GM19351 (cell line): ENCODE measurements around the gene PDS5A.
"Not testable (repeated sequence)": the region's sequence is repeated elsewhere in the genome, so short reads cannot be mapped to it uniquely, and the experiment has no call there.

Experiments
- ATAC-seq: cut with Tn5 transposase; IDR thresholded peaks from one replicate; pipeline ENCODE4 v1.9.1; 2021; ENCODE audit warnings: mild to moderate bottlenecking, moderate library complexity; ENCODE audit not compliant: unreplicated experiment

PDS5A gene

DNA sequence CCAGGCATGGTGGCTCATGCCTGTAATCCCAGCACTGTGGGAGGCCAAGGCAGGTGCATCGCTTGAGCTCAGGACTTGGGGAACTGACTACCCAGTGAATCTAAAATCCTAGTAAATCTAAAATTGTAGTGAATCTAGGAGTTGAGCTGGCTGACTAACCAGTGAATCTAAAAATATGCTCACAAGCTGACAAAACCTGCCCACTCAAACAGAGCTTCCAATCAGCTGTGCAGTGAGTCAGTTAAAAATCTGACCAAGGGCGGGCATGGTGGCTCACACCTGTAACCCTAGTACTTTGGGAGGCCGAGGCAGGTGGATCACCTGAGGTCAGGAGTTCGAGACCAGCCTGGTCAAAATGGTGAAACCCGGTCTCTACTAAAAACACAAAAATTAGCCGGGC lies 72.7 kb downstream of the PDS5A start:
- not testable (repeated sequence) for ATAC-seq

DNA sequence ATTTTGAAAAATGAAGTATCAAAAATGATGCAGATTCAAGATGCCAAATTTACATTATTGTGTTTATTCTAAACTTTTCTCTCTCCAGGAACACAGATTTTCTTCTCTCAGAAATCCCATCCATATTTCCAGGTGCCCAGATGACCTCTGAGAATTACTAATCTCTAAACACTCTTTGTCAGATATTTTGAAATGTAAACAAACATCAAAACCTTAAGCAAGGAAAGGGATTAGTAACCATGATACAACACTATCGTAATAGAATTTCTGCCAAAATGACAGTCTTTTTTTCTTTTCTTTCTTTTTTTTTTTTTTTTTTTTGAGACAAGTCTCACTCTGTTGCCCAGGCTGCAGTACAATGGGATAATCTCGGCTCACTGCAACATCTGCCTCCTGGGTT lies 76.7 kb downstream of the PDS5A start:
- ATAC-seq = no peak

GRCh38 chr4:39899291-39899690 lies 78.4 kb downstream of the PDS5A start:
- no peak for ATAC-seq

DNA sequence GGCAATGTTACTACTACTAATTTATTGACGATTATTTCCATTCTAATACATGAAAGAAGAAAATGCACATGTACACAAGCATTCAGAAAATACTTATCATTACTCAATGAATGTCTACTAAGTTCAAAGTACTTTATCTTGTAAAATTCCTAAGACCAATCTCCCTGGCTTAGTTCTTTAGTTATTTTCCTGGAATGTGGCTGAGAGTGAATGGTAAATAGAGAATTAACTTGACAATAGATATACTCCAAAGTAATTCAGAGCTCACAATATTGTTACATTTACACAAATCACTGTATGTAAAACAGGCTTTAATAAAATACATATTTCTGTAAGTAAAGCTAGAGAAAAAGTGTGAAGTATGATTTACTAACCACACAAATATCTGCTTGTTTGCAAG lies 79.7 kb downstream of the PDS5A start:
- ATAC-seq = no peak

- no peak for ATAC-seq
Observed at GRCh38 chr4:39893693-39894072, 84.0 kb downstream of the PDS5A start.

DNA sequence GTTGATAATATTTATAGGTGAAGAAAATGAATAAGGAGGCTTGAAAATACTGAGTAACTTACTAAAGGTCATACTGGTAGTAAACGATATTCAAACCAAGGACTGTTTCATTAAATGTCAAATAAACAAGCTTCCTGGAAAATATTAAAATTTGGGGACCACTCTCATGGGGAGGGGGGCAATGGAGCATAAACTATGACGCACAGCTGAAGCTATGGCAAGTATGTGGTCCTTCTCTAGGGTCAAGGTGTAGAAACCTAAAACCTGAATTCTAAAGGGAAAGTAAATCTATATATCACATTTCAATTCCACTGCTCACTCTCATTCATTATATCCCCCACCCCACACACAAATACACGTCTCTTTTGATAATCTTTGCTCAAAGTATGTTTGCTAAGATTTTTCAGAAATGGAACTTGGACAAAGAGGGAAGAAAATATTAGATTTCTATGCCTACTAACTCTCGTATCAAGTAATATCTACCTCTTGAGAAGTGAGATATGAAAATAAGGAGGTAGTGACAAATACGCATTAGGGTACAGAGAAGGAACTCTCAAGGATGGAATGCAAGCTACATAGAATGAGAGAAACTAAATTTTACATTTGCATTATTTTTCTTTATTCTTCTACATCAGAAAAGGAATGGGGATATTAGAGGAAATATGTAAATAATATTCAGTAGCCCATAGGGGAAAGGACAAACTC lies 84.6 kb downstream of the PDS5A start:
- ATAC-seq = no peak

- no peak for ATAC-seq
Observed at GRCh38 chr4:39889226-39889625, 88.5 kb downstream of the PDS5A start.

DNA sequence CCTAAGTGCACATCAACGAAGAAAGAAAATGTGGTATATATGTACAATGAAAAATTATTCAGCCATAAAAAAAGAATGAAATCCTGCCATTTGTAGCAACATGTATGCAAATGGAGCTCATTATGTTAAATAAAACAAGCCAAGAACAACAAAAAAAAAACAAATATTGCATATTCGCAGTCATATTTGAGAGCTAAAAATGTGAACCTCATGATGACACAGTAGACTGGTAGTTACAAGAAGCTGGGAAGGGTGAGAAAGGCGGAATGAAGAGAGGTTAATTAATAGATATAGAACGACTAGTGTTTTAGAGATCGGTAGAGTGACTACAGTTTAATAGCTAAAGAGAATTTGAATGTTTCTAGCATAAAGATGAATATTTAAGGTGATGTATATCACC lies 89.2 kb downstream of the PDS5A start:
- ATAC-seq = no peak

- no peak for ATAC-seq
Observed at GRCh38 chr4:39883646-39884045, 94.1 kb downstream of the PDS5A start.

- ATAC-seq = no peak
Observed at GRCh38 chr4:39881789-39882188, 95.9 kb downstream of the PDS5A start.

- ATAC-seq = no peak
Observed at GRCh38 chr4:39877971-39878370, 99.7 kb downstream of the PDS5A start.

GRCh38 chr4:39873823-39874222 lies 103.9 kb downstream of the PDS5A start:
- no peak for ATAC-seq

- no peak for ATAC-seq
Observed at GRCh38 chr4:39865280-39865679, 112.4 kb downstream of the PDS5A start.

DNA sequence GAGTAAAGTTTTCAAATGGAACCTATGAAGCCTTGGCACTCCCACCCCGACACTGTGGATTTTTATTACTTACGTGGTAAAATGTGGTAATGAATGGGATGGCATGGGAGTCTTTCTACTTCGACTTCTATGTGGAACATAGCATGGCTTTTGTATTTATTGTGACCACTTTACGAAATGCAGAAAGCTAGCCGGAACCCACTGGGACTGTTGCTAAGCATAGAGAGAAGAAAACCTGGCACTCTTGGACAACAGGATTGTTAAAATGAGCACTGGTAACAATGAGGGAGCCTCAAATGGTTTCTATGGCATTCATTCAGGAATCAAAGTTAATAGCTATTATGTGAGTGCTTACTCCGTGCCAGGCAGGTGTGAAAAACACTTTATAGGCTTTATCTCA lies 113.3 kb downstream of the PDS5A start:
- ATAC-seq = no peak

- no peak for ATAC-seq
Observed at GRCh38 chr4:39860804-39861203, 116.9 kb downstream of the PDS5A start.

- no peak for ATAC-seq
Observed at GRCh38 chr4:39855909-39856512, 121.7 kb downstream of the PDS5A start.

DNA sequence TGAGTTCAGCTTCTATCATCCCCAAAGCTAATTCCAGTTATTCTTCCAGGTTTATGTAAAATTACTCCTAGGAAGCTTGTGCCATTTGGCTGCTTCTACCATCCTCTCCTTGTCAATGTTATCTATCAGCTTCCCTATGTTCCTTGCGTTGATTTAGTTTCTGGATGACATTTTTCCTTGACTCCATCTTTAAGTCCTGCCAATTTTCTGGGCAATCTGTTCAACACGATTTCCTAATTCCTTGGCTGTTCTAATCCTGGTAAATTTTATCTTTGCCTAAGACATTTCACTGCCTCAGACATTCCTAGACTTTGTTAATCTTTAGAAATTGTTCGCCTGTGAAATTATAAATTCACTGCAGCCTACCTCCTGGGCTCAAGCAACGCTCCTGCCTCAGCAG lies 125.1 kb downstream of the PDS5A start:
- ATAC-seq = no peak

- no peak for ATAC-seq
Observed at GRCh38 chr4:39850727-39851126, 127.0 kb downstream of the PDS5A start.

- no peak for ATAC-seq
Observed at GRCh38 chr4:39846705-39847104, 131.0 kb downstream of the PDS5A start.

DNA sequence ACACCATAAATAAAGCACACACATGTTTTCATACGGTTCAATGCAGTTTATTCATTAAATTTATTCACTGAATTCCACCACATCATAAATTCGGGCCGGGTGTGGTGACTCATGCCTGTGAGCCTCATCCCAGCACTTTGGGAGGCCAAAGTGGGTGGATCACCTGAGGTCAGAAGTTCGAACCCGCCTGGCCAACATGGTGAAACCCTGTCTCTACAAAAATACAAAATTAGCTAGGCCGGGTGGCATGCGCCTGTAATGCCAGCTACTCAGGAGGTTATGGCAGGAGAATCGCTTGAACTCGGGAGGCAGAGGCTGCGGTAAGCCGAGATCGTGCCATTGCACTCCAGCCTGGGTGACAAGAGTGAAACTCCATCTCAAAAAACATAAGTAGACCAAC lies 131.6 kb downstream of the PDS5A start:
- no peak for ATAC-seq

DNA sequence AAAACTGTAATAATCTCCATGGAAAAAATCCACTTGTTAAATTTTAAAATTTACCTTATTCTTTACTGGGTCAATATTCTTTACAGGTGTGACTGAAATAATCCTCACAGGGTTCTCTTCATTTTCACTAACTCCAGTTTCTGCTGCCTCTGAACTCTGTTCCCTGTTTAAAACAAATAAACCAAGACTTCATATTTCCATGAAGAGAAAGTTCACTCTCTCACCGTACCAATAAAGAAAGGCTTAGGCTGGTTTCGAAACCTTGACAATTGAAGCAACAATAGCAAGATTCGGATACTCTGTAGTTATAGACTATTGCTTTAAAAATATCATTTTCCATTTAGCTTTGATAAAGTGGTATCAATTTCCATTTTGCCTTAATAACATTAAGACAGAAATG lies 135.8 kb downstream of the PDS5A start:
- no peak for ATAC-seq

GRCh38 chr4:39840516-39840915 lies 137.2 kb downstream of the PDS5A start:
- ATAC-seq = not testable (repeated sequence)

DNA sequence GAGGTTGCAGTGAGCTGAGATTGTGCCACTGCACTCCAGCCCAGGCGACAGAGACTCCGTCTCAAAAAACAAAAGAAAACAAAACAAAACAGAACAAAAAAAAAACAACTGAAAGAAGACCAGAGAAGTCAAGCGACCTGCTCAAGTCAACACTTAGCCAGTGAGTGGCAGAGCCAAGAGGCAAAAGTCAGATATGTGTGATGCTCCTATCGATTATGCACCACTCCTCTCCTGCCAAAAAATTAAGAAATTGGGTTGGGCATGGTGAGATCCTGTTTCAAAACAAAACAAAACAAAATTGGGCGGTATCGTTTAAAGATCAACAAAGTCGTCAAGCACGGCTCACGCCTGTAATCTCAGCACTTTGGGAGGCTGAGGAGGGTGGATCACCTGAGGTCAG lies 137.7 kb downstream of the PDS5A start:
- no peak for ATAC-seq
